Left colon (tissue), 2 donors: ENCODE measurements around the gene IGSF21. TPM values are rescaled to one million over a fixed set of nuclear protein-coding genes. Genes with fewer than 3 reads are reported as not detected.
A peak's percentile ranks its signal among the peaks of the same experiment; 100 is the strongest.

Source experiments
- ATAC-seq: fragments of 200-7000 bp; cut with Tn5 transposase; one replicate; pipeline ENCODE4 v1.9.1; 2020; ENCODE audit warnings: mild to moderate bottlenecking, moderate library complexity
- DNase-seq, 2 donors: peaks; one replicate each; pipeline ENCODE4 v3.0.0-alpha.2; 2020
- intact Hi-C, 2 donors: fragments of 100-400 bp; cut with DNase I in 1 of 2; cut with micrococcal nuclease in 1 of 2; formaldehyde crosslinking; loops; one replicate each; pipeline versions ENCODE4 v1.11.2 to v1.14.0; 2022; cut with DNase I, micrococcal nuclease
- total RNA-seq, 2 donors: library from RNA; stranded (reverse); fragmentation: NEBNext Ultra II Directional; extraction: Animal tissue kit (Norgen Biotek cat#: 25700); gene quantifications; one replicate each; pipeline ENCODE4 v1.2.1, GENCODE V29; 2021
- donor health status: DM: no; HTN: no; CAD: no.
- donor health status: DM: yes; HTN: yes; CAD: no.

Gene IGSF21
- total RNA-seq, 2 donors from 2014 or later, result 0.37 to 2.0 TPM

- ATAC-seq, result no peak
- no peak for DNase-seq
- intact Hi-C loops, result no loop called here
Observed at GRCh38 chr1:18112611-18113010, 5.0 kb downstream of the IGSF21 start.

DNA sequence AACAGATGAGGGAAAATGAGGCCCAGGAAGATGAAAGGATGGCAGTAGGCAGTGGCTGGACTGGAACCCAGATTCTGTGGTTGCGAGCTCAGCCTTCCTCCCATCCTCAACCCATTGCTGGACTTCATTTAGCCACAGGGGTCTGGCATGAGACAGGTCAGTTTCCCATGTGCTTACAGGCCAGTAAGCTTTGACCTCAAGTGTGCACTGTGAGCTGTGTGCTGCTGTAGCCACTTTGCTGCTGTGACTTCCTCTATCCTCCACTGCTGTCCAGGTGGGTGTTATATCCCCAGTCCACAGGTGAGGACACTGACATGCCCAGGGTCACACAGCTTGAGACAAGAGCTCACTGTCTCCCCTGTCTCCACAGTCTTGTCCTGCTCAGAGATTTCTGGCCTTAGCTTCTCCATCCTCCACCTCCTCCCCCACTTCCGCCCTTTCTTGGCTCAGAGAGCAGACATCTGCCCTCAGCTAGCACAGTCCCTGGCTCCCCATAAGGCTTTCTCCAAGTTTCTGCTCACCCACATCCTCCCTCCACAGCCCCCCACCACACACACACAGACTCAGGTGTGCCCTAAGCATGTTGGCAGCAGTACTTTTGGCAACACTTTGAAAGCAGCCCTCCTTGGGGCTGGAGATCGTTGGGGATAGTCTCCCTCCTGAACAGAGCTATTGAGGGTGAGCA lies 7.3 kb downstream of the IGSF21 start:
- intact Hi-C loops, result no loop called here
- DNase-seq (no peak), ATAC-seq (no peak)

GRCh38 chr1:18116777-18117176 lies 9.2 kb downstream of the IGSF21 start:
- no peak for ATAC-seq
- no peak for DNase-seq
- intact Hi-C loops, result no loop called here

GRCh38 chr1:18118078-18118477 lies 10.5 kb downstream of the IGSF21 start:
- intact Hi-C loops, result no loop called here
- no peak for ATAC-seq
- no peak for DNase-seq

DNA sequence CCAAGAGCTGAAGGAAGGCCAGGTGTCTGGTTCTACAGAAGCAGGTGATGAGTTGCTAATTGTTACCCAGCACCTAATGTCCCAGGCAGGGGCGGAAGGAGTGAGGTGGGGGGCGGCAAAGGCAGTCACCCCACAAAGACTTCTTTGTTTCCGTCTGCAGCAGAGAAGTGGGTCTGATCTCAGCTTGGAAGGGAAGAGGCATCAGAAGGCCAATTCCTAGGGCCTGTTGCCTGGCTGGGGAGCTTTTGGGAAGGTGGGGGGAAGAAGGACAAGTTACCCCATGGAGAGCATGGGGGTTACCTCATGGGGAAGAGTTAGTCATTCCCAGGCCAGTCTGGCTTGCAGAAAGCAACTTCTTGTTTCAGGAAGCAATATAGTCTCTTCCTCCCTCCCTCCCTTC lies 10.9 kb downstream of the IGSF21 start:
- DNase-seq (no peak), ATAC-seq (no peak)
- intact Hi-C loops, result no loop called here

- no peak for ATAC-seq
- DNase-seq, result no peak
- intact Hi-C loops, result no loop called here
Observed at GRCh38 chr1:18119289-18119688, 11.7 kb downstream of the IGSF21 start.

GRCh38 chr1:18119771-18120377 lies 12.3 kb downstream of the IGSF21 start:
- DNase-seq, result no peak
- no peak for ATAC-seq
- intact Hi-C loops, result no loop called here

- DNase-seq, result no peak
- intact Hi-C loops, result no loop called here
- ATAC-seq, result no peak
Observed at GRCh38 chr1:18120638-18121037, 13.0 kb downstream of the IGSF21 start.

DNA sequence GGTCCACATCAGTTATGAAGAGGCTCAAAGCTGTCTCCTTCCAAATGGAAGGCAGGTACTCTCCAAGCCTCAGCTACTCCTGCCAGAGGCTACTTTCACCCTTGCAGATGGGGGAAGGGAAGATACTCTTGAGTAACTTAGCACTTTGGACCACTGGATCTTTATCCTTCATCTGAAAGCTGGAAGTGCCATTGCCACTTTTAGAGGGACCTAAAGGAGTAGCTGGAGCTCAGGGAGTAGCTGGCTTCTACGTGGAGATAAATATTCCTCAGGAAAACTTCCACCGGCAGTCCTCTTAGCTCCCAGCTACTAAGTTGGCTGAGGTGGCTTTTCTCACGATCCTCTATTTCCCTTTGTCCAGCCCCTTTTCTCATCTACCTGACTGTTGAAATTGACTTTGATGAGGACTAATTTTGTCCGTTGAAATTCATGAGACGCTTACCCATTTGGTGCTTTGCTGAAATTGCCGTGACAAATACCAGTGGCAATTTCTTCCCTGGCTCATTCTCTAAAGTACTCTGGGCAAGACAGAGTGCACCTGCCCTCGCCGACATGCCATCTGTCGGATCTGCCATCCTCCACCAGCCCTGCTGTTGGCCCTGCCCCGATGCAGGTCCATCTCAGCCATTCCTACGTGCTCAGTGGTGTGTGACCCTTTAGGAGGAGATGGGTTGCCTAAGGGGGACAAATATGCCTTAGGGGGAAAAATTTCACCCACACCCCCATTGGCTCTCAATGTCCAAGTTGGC lies 13.6 kb downstream of the IGSF21 start:
- ATAC-seq (no peak), DNase-seq (no peak)
- intact Hi-C loops, result no loop called here

DNA sequence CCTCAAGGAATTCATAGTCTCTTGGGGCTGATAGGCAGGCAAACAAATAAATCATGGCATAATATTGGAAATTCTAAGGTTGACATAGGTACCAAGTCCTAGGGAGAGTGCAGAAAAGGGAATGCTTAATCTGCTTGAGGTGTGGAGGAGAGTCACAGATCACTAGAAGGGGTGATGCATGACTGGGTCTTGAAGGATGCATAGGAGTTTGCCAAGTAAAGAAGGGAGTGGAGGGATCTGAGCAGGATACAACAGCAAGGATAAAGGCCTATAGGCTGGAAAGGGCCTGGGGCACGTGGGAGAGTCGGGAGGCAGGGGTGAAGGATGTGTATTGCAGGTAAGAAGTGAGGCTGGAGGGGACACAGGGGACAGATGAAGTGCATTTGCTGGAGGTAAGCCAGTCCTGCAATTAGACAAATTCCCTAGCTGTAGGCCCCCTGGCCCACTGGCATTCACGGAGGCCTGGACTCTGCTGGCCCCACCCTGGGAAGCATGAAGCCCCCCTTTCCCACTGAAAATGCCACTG lies 15.9 kb downstream of the IGSF21 start:
- intact Hi-C loops, result no loop called here
- DNase-seq (no peak), ATAC-seq (no peak)

DNA sequence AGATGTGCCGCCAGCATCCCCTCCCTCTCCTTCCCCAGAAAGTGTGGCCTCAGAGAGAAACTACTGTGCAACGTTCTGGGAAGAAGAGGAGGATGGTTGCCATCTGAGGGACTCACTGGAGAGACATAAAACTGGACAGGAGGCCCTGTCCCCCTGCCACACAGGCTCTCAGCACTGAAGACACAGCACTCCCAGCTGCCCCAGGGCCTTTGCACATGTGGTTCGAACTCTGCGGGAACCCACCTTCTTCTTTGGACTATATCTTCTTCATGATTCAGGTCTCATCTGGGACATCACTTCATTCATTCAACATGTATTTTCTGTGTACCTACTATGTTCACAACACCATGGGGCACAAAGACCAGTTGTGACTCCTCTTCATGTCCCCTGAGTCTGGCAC lies 17.4 kb downstream of the IGSF21 start:
- no peak for ATAC-seq
- no peak for DNase-seq
- intact Hi-C loops, result no loop called here

GRCh38 chr1:18126616-18127015 lies 19.0 kb downstream of the IGSF21 start:
- ATAC-seq, result no peak
- DNase-seq, result no peak
- intact Hi-C loops, result no loop called here

GRCh38 chr1:18128298-18128697 lies 20.7 kb downstream of the IGSF21 start:
- DNase-seq, result no peak
- intact Hi-C loops, result no loop called here
- ATAC-seq, result peak; percentile 90

GRCh38 chr1:18130356-18130755 lies 22.8 kb downstream of the IGSF21 start:
- intact Hi-C loops, result no loop called here
- ATAC-seq, result no peak
- no peak for DNase-seq

GRCh38 chr1:18132022-18132710 lies 24.6 kb downstream of the IGSF21 start:
- intact Hi-C loops, result no loop called here
- ATAC-seq, result no peak

GRCh38 chr1:18132711-18133541 lies 25.3 kb downstream of the IGSF21 start:
- ATAC-seq, result no peak
- intact Hi-C loops, result no loop called here
- no peak for DNase-seq

More at GRCh38 chr1:18132022-18132710, 24.6 kb downstream of the IGSF21 start:
- DNase-seq, result no peak

GRCh38 chr1:18134324-18135046 lies 26.9 kb downstream of the IGSF21 start:
- intact Hi-C loops, result no loop called here
- DNase-seq (no peak), ATAC-seq (no peak)

- no peak for ATAC-seq
- intact Hi-C loops, result no loop called here
- no peak for DNase-seq
Observed at GRCh38 chr1:18137759-18138345, 30.3 kb downstream of the IGSF21 start.
